Calu3 (cell line): ENCODE measurements around the gene RAD51B. TPM values are rescaled to one million over a fixed set of nuclear protein-coding genes. Genes with fewer than 3 reads are reported as not detected.

Experiments
- BruUV-seq: library from RNA; stranded (reverse); fragments of 400-500 nt; replicated peaks from 2 replicates; lab custom pipeline; 2021; lab: Mats Ljungman, UMichigan
- CTCF ChIA-PET: fragments of 300-600 bp; sonication (Branson Sonifier 250); formaldehyde crosslinking; loops from one replicate; lab custom pipeline; 2022; ENCODE audit warnings: antibody characterized with exemption; lab: Charles Lee
- DNase-seq: peaks from one replicate; pipeline ENCODE4 v3.0.0; 2022
- H3K27ac Mint-ChIP-seq: one replicate; pipeline ENCODE4 v1.8.0; 2022; ENCODE audit warnings: mixed read lengths; ENCODE audit not compliant: unreplicated experiment
- H3K27me3 Mint-ChIP-seq: one replicate; pipeline ENCODE4 v1.8.0; 2022; ENCODE audit warnings: mixed read lengths; ENCODE audit not compliant: unreplicated experiment
- H3K36me3 Mint-ChIP-seq: one replicate; pipeline ENCODE4 v1.8.0; 2022; ENCODE audit warnings: mild to moderate bottlenecking, moderate library complexity, mixed read lengths; ENCODE audit not compliant: insufficient read depth, unreplicated experiment
- H3K4me1 Mint-ChIP-seq: one replicate; pipeline ENCODE4 v1.8.0; 2022; ENCODE audit warnings: mild to moderate bottlenecking, low read depth, mixed read lengths; ENCODE audit not compliant: unreplicated experiment
- H3K4me3 Mint-ChIP-seq: one replicate; pipeline ENCODE4 v1.8.0; 2022; ENCODE audit warnings: mild to moderate bottlenecking, low read depth, moderate library complexity, mixed read lengths; ENCODE audit not compliant: unreplicated experiment
- H3K9me3 Mint-ChIP-seq: one replicate; pipeline ENCODE4 v1.8.0; 2022; ENCODE audit warnings: low read depth, mixed read lengths; ENCODE audit not compliant: unreplicated experiment
- CTCF ChIP-seq: fragments of 200-600 bp; IDR thresholded peaks from one replicate; pipeline ENCODE4 v1.8.0; 2022; ENCODE audit warnings: antibody characterized with exemption; ENCODE audit not compliant: unreplicated experiment
- intact Hi-C: fragments of 100-400 bp; cut with micrococcal nuclease; formaldehyde crosslinking; loops from one replicate; pipeline ENCODE4 v1.10.0; 2022; ENCODE audit not compliant: unreplicated experiment
- total RNA-seq: library from RNA; stranded (reverse); gene quantifications from 2 replicates; pipeline ENCODE4 v1.2.3, GENCODE V29; 2022

Gene RAD51B
- total RNA-seq, 1 experiment from 2014 or later = 24.7 TPM

GRCh38 chr14:68539241-68539737, 719.7 kb downstream of the RAD51B start:
- CTCF ChIA-PET = interaction anchor here (0.7 to 1.2 kb wide), 2 partner anchors 18 to 347 kb away, joined by 3 read pairs; no protein-coding TSS in a partner anchor
- Mint-ChIP-seq H3K27ac (no peak overlapping the region), H3K36me3 (no peaks in the 10 kb centered on the region), H3K27me3 (no peaks in the 10 kb centered on the region), H3K4me3 (no peak overlapping the region), H3K9me3 (peaks cover 1% of the 10 kb centered on the region), H3K4me1 (peaks cover 18% of the 10 kb centered on the region)
- no peak for TF ChIP-seq CTCF
- no peak for DNase-seq
- BruUV-seq = no TSS peak
- intact Hi-C loops = no loop called here

- intact Hi-C loops = no loop called here
- peaks cover 15% of the 10 kb centered on the region for H3K4me1 Mint-ChIP-seq
- H3K4me3 Mint-ChIP-seq = no peak overlapping the region
- H3K27ac Mint-ChIP-seq = no peak overlapping the region
- CTCF ChIA-PET = no interaction called here
- H3K27me3 Mint-ChIP-seq = no peaks in the 10 kb centered on the region
- BruUV-seq = no TSS peak
- TF ChIP-seq CTCF = no peak
- no peak for DNase-seq
- H3K9me3 Mint-ChIP-seq = no peaks in the 10 kb centered on the region
- no peaks in the 10 kb centered on the region for H3K36me3 Mint-ChIP-seq
Observed at GRCh38 chr14:68539789-68540188, 720.2 kb downstream of the RAD51B start.

GRCh38 chr14:68541178-68541896, 721.8 kb downstream of the RAD51B start:
- Mint-ChIP-seq H3K36me3 (no peaks in the 10 kb centered on the region), H3K4me3 (no peak overlapping the region), H3K27ac (no peak overlapping the region), H3K9me3 (peaks cover 3% of the 10 kb centered on the region), H3K4me1 (peaks cover 14% of the 10 kb centered on the region), H3K27me3 (no peaks in the 10 kb centered on the region)
- CTCF ChIA-PET = no interaction called here
- no peak for TF ChIP-seq CTCF
- intact Hi-C loops = no loop called here
- no TSS peak for BruUV-seq
- DNase-seq = no peak

GRCh38 chr14:68542346-68542745, 722.8 kb downstream of the RAD51B start:
- BruUV-seq = no TSS peak
- H3K9me3 Mint-ChIP-seq = peaks cover 3% of the 10 kb centered on the region
- no peak overlapping the region for H3K4me3 Mint-ChIP-seq
- intact Hi-C loops = no loop called here
- H3K4me1 Mint-ChIP-seq = peaks cover 24% of the 10 kb centered on the region
- no peak for DNase-seq
- no peaks in the 10 kb centered on the region for H3K27me3 Mint-ChIP-seq
- H3K27ac Mint-ChIP-seq = no peak overlapping the region
- TF ChIP-seq CTCF = no peak
- H3K36me3 Mint-ChIP-seq = no peaks in the 10 kb centered on the region
- CTCF ChIA-PET = no interaction called here
